GM19099 (cell line): ENCODE data around the gene KRTAP10-5.

Experiments used
- POLR2A ChIP-seq: IDR thresholded peaks from 3 replicates; pipeline ENCODE4 v1.6.1; 2011; ENCODE audit warnings: low read depth; ENCODE audit not compliant: insufficient read length; ENCODE audit errors: extremely low read depth

Gene KRTAP10-5

GRCh38 chr21:44567481-44568171, 12.8 kb downstream of the KRTAP10-5 start:
- no peak for TF ChIP-seq POLR2A

GRCh38 chr21:44566403-44566802, 14.0 kb downstream of the KRTAP10-5 start:
- TF ChIP-seq POLR2A = no peak

- no peak for TF ChIP-seq POLR2A
These were observed 15.4 kb downstream of the KRTAP10-5 start for GRCh38 chr21:44564886-44565598.

- TF ChIP-seq POLR2A = no peak
These were observed 16.3 kb downstream of the KRTAP10-5 start for GRCh38 chr21:44564099-44564498.

GRCh38 chr21:44558695-44559094, 21.7 kb downstream of the KRTAP10-5 start, which contains the start of gene KRTAP10-3:
KRTAP10-3 (minus strand) TSS chr21:44558795; CDS start chr21:44558715, 80 bp downstream.
- no peak for TF ChIP-seq POLR2A

GRCh38 chr21:44557491-44558328, 22.7 kb downstream of the KRTAP10-5 start:
- no peak for TF ChIP-seq POLR2A

- TF ChIP-seq POLR2A = no peak
These were observed 23.5 kb downstream of the KRTAP10-5 start for GRCh38 chr21:44556879-44557278.

GRCh38 chr21:44555200-44555875, 25.1 kb downstream of the KRTAP10-5 start:
- no peak for TF ChIP-seq POLR2A

GRCh38 chr21:44552681-44553080, 27.7 kb downstream of the KRTAP10-5 start:
- TF ChIP-seq POLR2A = no peak

- no peak for TF ChIP-seq POLR2A
These were observed 28.3 kb downstream of the KRTAP10-5 start for GRCh38 chr21:44552136-44552535.

GRCh38 chr21:44551340-44551961, 29.0 kb downstream of the KRTAP10-5 start, which contains the start of gene KRTAP10-2:
KRTAP10-2 (minus strand) TSS chr21:44551505; CDS start chr21:44551458, 47 bp downstream.
- no peak for TF ChIP-seq POLR2A

GRCh38 chr21:44550807-44551206, 29.6 kb downstream of the KRTAP10-5 start:
- TF ChIP-seq POLR2A = no peak

- no peak for TF ChIP-seq POLR2A
These were observed 30.7 kb downstream of the KRTAP10-5 start for GRCh38 chr21:44549525-44550211.

- TF ChIP-seq POLR2A = no peak
These were observed 31.5 kb downstream of the KRTAP10-5 start for GRCh38 chr21:44548922-44549321.
